ENCODE measurements around the gene KCNC2. TPM values are rescaled to one million over a fixed set of nuclear protein-coding genes. Genes with fewer than 3 reads are reported as not detected.

The KCNC2 gene
- total and polyA plus RNA-seq, 2 donors (not counting 3 experiments of a cell fraction or from before 2014, with no cell fraction given), result not detected

- CTCF ChIA-PET, result no interaction called here
- intact Hi-C loops (cut with micrococcal nuclease), result no loop called here
- dilution Hi-C loops (cut with MboI; ENCODE audit: extremely low pct_ligation_motif_present, low sequenced_read_pairs), result no loop called here
Observed at GRCh38 chr12:75135026-75135425, 74.6 kb downstream of the KCNC2 start.

More at GRCh38 chr12:75135026-75135425, 74.6 kb downstream of the KCNC2 start:
- no peaks in the 10 kb centered on the region for H3K4me1 ChIP-seq (ENCODE audit: control insufficient read depth, extremely low read depth, insufficient read depth, low read length)
- POLR2A ChIA-PET, result no interaction called here
- no peak overlapping the region for H3K9ac ChIP-seq (replicated peaks; ENCODE audit: extremely low read depth, insufficient read depth, low read length)
- no TSS peak for BruUV-seq (replicated peaks)
- H4K20me1 ChIP-seq (replicated peaks; ENCODE audit: control insufficient read depth, extremely low read depth, insufficient read depth, low read length), result no peaks in the 10 kb centered on the region
- TF ChIP-seq JUN (IDR thresholded peaks at IDR 0.05; ENCODE audit: borderline replicate concordance, insufficient read depth, insufficient read length, low read depth) (no peak), FOS (IDR thresholded peaks at IDR 0.05; ENCODE audit: borderline replicate concordance, insufficient read depth, low read length) (no peak), MAX (IDR thresholded peaks at IDR 0.05; ENCODE audit: insufficient read depth, insufficient read length) (no peak), CTCF (IDR thresholded peaks at IDR 0.05; ENCODE audit: extremely low read depth in 1 of 2, insufficient read depth in 1 of 2, low read depth in 1 of 2, low read length in 2 of 2) (no peak), POLR2A (IDR thresholded peaks at IDR 0.05; ENCODE audit: low read depth, low read length) (no peak), MYC (IDR thresholded peaks at IDR 0.05; ENCODE audit: low read depth, low read length) (no peak), GATA2 (IDR thresholded peaks at IDR 0.05; ENCODE audit: insufficient read depth, insufficient read length, low read depth, low read length) (no peak), EZH2 (IDR thresholded peaks at IDR 0.05; ENCODE audit: borderline replicate concordance, low read depth, low read length, severe bottlenecking) (no peak), POLR2AphosphoS5 (IDR thresholded peaks at IDR 0.05; ENCODE audit: insufficient read depth, low read depth, low read length) (no peak)
- H3K27me3 ChIP-seq (ENCODE audit: control insufficient read depth in 2 of 2, insufficient read depth in 2 of 2, low read length in 2 of 2), result no peaks in the 10 kb centered on the region
- no peak overlapping the region for H3K27ac ChIP-seq (ENCODE audit: insufficient read depth, low read depth, low read length)
- DNase-seq (ENCODE audit: low read depth, low spot score), result no peak
- no peak for FAIRE-seq
- H2AFZ ChIP-seq (ENCODE audit: low read depth, low read length), result no peak overlapping the region
- no peaks in the 10 kb centered on the region for H3K9me1 ChIP-seq (replicated peaks; ENCODE audit: control insufficient read depth, extremely low read depth, insufficient read depth, low read length)
- no peaks in the 10 kb centered on the region for H3K79me2 ChIP-seq (ENCODE audit: control insufficient read depth, insufficient read depth, low read length)
- no peak overlapping the region for H3K4me3 ChIP-seq (replicated peaks in 1 of 3; ENCODE audit: insufficient read depth in 1 of 3, low read depth in 1 of 3, low read length in 3 of 3)
- H3K36me3 ChIP-seq (ENCODE audit: control insufficient read depth in 2 of 2, extremely low read depth in 1 of 2, insufficient read depth in 2 of 2, low read length in 2 of 2), result no peaks in the 10 kb centered on the region
- no peak overlapping the region for H3K4me2 ChIP-seq (ENCODE audit: insufficient read depth, low read length)
- H3K9me3 ChIP-seq (replicated peaks; ENCODE audit: control insufficient read depth, insufficient read depth, low read length), result no peaks in the 10 kb centered on the region

All from endothelial cell of umbilical vein (primary cell).